H1 (cell line): ENCODE data around the gene KRT76. TPM values are rescaled to one million over a fixed set of nuclear protein-coding genes. Genes with fewer than 3 reads are reported as not detected.

Source experiments
- BCL11A ChIP-seq, 2 experiments: IDR thresholded peaks; one replicate each; pipeline ENCODE4 v1.6.1; 2011; ENCODE audit warnings: low read depth in 2 of 2, low read length in 2 of 2, mild to moderate bottlenecking in 2 of 2
- CTCF ChIP-seq, 3 experiments: IDR thresholded peaks; 1 replicate in 2 of 3; 2 replicates in 1 of 3; pipeline versions ENCODE4 v1.5.1 to v1.6.1; 2011; ENCODE audit warnings: low read length in 3 of 3, mild to moderate bottlenecking in 3 of 3, inconsistent platforms in 2 of 3, low read depth in 1 of 3, moderate library complexity in 1 of 3; ENCODE audit not compliant: insufficient read depth in 1 of 3; ENCODE audit errors: control extremely low read depth in 1 of 3
- EP300 ChIP-seq, 2 experiments: IDR thresholded peaks; 1 replicate in 1 of 2; 2 replicates in 1 of 2; pipeline ENCODE4 v1.6.1; 2011 to 2012; ENCODE audit warnings: low read depth in 2 of 2, low read length in 2 of 2, mild to moderate bottlenecking in 2 of 2, borderline replicate concordance in 1 of 2, inconsistent platforms in 1 of 2, moderate library complexity in 1 of 2
- HDAC2 ChIP-seq, 2 experiments: fragments of 300-600 bp in 1 of 2; sonication (generic) in 1 of 2; IDR thresholded peaks; 2 replicates each; pipeline ENCODE4 v1.6.1; 2011 to 2012; ENCODE audit warnings: low read depth in 2 of 2, low read length in 2 of 2, mild to moderate bottlenecking in 2 of 2, moderate library complexity in 2 of 2, borderline replicate concordance in 1 of 2, inconsistent platforms in 1 of 2
- POU5F1 ChIP-seq: IDR thresholded peaks from 2 replicates; pipeline ENCODE4 v1.6.1; 2011; ENCODE audit warnings: low read depth, mild to moderate bottlenecking, low read length, moderate library complexity
- RBBP5 ChIP-seq: IDR thresholded peaks from 2 replicates; pipeline ENCODE4 v1.7.1; 2012; ENCODE audit warnings: low read depth, mild to moderate bottlenecking, inconsistent platforms, low read length, moderate library complexity, borderline replicate concordance
- SAP30 ChIP-seq: fragments of 300-600 bp; sonication (generic); IDR thresholded peaks from 2 replicates; pipeline ENCODE4 v1.7.1; 2012; ENCODE audit warnings: low read length, moderate library complexity, mild to moderate bottlenecking, inconsistent platforms; ENCODE audit not compliant: insufficient read depth, insufficient replicate concordance
- SP4 ChIP-seq: IDR thresholded peaks from 2 replicates; pipeline ENCODE4 v1.6.1; 2012; ENCODE audit warnings: low read length, inconsistent platforms
- TAF7 ChIP-seq: optimal IDR thresholded peaks from 2 replicates; pipeline ENCODE3; 2011; ENCODE audit warnings: low read depth, mild to moderate bottlenecking, inconsistent platforms, low read length, moderate library complexity, borderline replicate concordance
- polyA plus RNA-seq, 7 experiments: library from polyadenylated mRNA; depleted of rRNA in 3 of 7; stranded (reverse) in 5 of 7; unstranded in 2 of 7; fragments of >200 nt in 5 of 7; fragments of 200-250 nt in 2 of 7; gene quantifications; 1 replicate in 5 of 7; 2 replicates in 1 of 7; 4 replicates in 1 of 7; pipeline versions ENCODE4 v1.2.1 to v1.2.3, GENCODE V29; 2011 to 2013; ENCODE audit warnings: missing spikeins in 2 of 7, mixed read lengths in 2 of 7
- total RNA-seq: library from RNA; stranded (reverse); fragmentation: NEBNext Ultra II Directional; extraction: Animal tissue kit (Norgen Biotek cat#: 25700); gene quantifications from 2 replicates; pipeline ENCODE4 v1.2.1, GENCODE V29; 2021

KRT76 gene
- total and polyA plus RNA-seq, 2 of the 8 experiments (the other 6 are each of a cell fraction or from before 2014, with no cell fraction given), result not detected

GRCh38 chr12:52768479-52769200, 8.5 kb downstream of the KRT76 start (continued):
- TF ChIP-seq CTCF (IDR thresholded peaks at IDR 0.05; ENCODE audit: control extremely low read depth in 1 of 3, insufficient read depth in 1 of 3, low read depth in 1 of 3, low read length in 3 of 3) (no peak), TAF7 (no peak), SP4 (no peak), HDAC2 (IDR thresholded peaks at IDR 0.05; ENCODE audit: borderline replicate concordance in 1 of 2, low read depth in 2 of 2, low read length in 2 of 2) (no peak), EP300 (IDR thresholded peaks at IDR 0.05; ENCODE audit: borderline replicate concordance in 1 of 2, low read depth in 2 of 2, low read length in 2 of 2) (no peak), RBBP5 (no peak), POU5F1 (no peak), SAP30 (no peak), BCL11A (IDR thresholded peaks at IDR 0.05; ENCODE audit: low read depth in 2 of 2, low read length in 2 of 2) (no peak)
